Posterior vena cava (tissue), 2 donors: ENCODE results near the gene CLDN9. TPM values are rescaled to one million over a fixed set of nuclear protein-coding genes. Genes with fewer than 3 reads are reported as not detected.
"Not testable (repeated sequence)": the region's sequence is repeated elsewhere in the genome, so short reads cannot be mapped to it uniquely, and the experiment has no call there.

Experiments used
- DNase-seq: peaks from one replicate; pipeline ENCODE4 v3.0.0-alpha.2; 2020; ENCODE audit warnings: low spot score
- intact Hi-C, 2 donors: fragments of 100-400 bp; cut with DNase I; formaldehyde crosslinking; loops; one replicate each; pipeline versions ENCODE4 v1.14.1 to v1.14.2; 2022 to 2023
- total RNA-seq, 2 donors: library from RNA; stranded (reverse); fragmentation: NEBNext Ultra II Directional; extraction: Animal tissue kit (Norgen Biotek cat#: 25700); gene quantifications; one replicate each; pipeline ENCODE4 v1.2.1, GENCODE V29; 2021
- donor health status: DM: yes; HTN: yes; CAD: no.
- donor health status: DM: yes; HTN: yes; CAD: no.

Gene CLDN9
- total RNA-seq, 2 donors from 2014 or later, result not detected

GRCh38 chr16:3046641-3047386 is 34.1 kb downstream of the CLDN9 start:
- DNase-seq, result no peak
- intact Hi-C loops, result no loop called here

GRCh38 chr16:3047387-3047720 is 34.6 kb downstream of the CLDN9 start:
- DNase-seq, result no peak
- intact Hi-C loops, result no loop called here

GRCh38 chr16:3049921-3050481 is 37.3 kb downstream of the CLDN9 start:
- no peak for DNase-seq
- intact Hi-C loops, result no loop called here

GRCh38 chr16:3050487-3050886 is 37.8 kb downstream of the CLDN9 start:
- no peak for DNase-seq
- intact Hi-C loops, result no loop called here

GRCh38 chr16:3051009-3051408 is 38.3 kb downstream of the CLDN9 start:
- DNase-seq, result no peak
- intact Hi-C loops, result no loop called here

GRCh38 chr16:3051494-3051893 is 38.8 kb downstream of the CLDN9 start:
- DNase-seq, result no peak
- intact Hi-C loops, result no loop called here

GRCh38 chr16:3052571-3053329 is 40.0 kb downstream of the CLDN9 start:
- intact Hi-C loops, DNase-seq: not testable (repeated sequence)

GRCh38 chr16:3053330-3053710 is 40.6 kb downstream of the CLDN9 start:
- DNase-seq, intact Hi-C loops: not testable (repeated sequence)

- no peak for DNase-seq
- intact Hi-C loops, result loop anchor here in 1 of 2 donors (5.0 kb wide), 1 partner anchor 112 kb away; no protein-coding TSS in a partner anchor
These were observed 42.4 kb downstream of the CLDN9 start for GRCh38 chr16:3054965-3055733.

GRCh38 chr16:3055734-3056115 is 43.0 kb downstream of the CLDN9 start:
- not testable (repeated sequence) for DNase-seq
- intact Hi-C loops, result loop anchor here in 1 of 2 donors (5.0 kb wide), 1 partner anchor 112 kb away; no protein-coding TSS in a partner anchor

- intact Hi-C loops, result loop anchor here in 1 of 2 donors (5.0 kb wide), 1 partner anchor 111 kb away; no protein-coding TSS in a partner anchor
- no peak for DNase-seq
These were observed 43.8 kb downstream of the CLDN9 start for GRCh38 chr16:3056336-3057180.

- DNase-seq, result no peak
- intact Hi-C loops, result loop anchor here in 1 of 2 donors (5.0 kb wide), 1 partner anchor 110 kb away; no protein-coding TSS in a partner anchor
These were observed 44.7 kb downstream of the CLDN9 start for GRCh38 chr16:3057181-3058138.

- peak; percentile 90 for DNase-seq
- intact Hi-C loops, result loop anchor here in 1 of 2 donors (5.0 kb wide), 1 partner anchor 109 kb away; no protein-coding TSS in a partner anchor
These were observed 45.7 kb downstream of the CLDN9 start for GRCh38 chr16:3058139-3059030.

GRCh38 chr16:3059041-3059722 is 46.5 kb downstream of the CLDN9 start:
- DNase-seq, result peak; percentile 96
- intact Hi-C loops, result loop anchor here in 1 of 2 donors (5.0 kb wide), 1 partner anchor 108 kb away; no protein-coding TSS in a partner anchor

- intact Hi-C loops, result loop anchor here (5.0 to 10.0 kb wide), 3 partner anchors 55 to 108 kb away; partner anchors contain the start of gene ZNF205 (in 1 of the 2)
- no peak for DNase-seq
These were observed 47.1 kb downstream of the CLDN9 start for GRCh38 chr16:3059723-3060242.
